ENCODE data around the gene OLA1.

Gene OLA1

GRCh38 chr2:174202188-174202587 is 46.1 kb downstream of the OLA1 start:
- H3K79me2 ChIP-seq (ENCODE audit: insufficient read depth, low read depth): 0 out of 2 replicates have a peak, but pooled peaks cover under 1% of the 10 kb centered on the region
- TF ChIP-seq CTCF (conservative IDR thresholded peaks at IDR 0.05; ENCODE audit: low read depth, low read length): no peak
- H2AFZ ChIP-seq (ENCODE audit: low read depth): no peak overlapping the region
- H4K20me1 ChIP-seq (ENCODE audit: insufficient read depth): no peaks in the 10 kb centered on the region
- no peak overlapping the region for H3K9ac ChIP-seq
- no peaks in the 10 kb centered on the region for H3K36me3 ChIP-seq (ENCODE audit: insufficient read depth)
- no peaks in the 10 kb centered on the region for H3K4me1 ChIP-seq (ENCODE audit: low read depth, poor library complexity, severe bottlenecking)
- H3K4me3 ChIP-seq (IDR thresholded peaks at IDR 0.05; ENCODE audit: insufficient read depth, low read depth, low read length): no peak overlapping the region
- no peak overlapping the region for H3K4me2 ChIP-seq
- H3K27ac ChIP-seq: no peak overlapping the region
- H3K27me3 ChIP-seq (ENCODE audit: insufficient read depth, low read depth): no peaks in the 10 kb centered on the region

- no peaks in the 10 kb centered on the region for H3K27me3 ChIP-seq (ENCODE audit: insufficient read depth, low read depth)
- H3K27ac ChIP-seq: no peak overlapping the region
- no peak overlapping the region for H3K9ac ChIP-seq
- no peak for TF ChIP-seq CTCF (conservative IDR thresholded peaks at IDR 0.05; ENCODE audit: low read depth, low read length)
- H3K4me2 ChIP-seq: no peak overlapping the region
- no peak overlapping the region for H3K4me3 ChIP-seq (IDR thresholded peaks at IDR 0.05; ENCODE audit: insufficient read depth, low read depth, low read length)
- no peaks in the 10 kb centered on the region for H3K79me2 ChIP-seq (ENCODE audit: insufficient read depth, low read depth)
- H3K4me1 ChIP-seq (ENCODE audit: low read depth, poor library complexity, severe bottlenecking): no peaks in the 10 kb centered on the region
- no peaks in the 10 kb centered on the region for H3K36me3 ChIP-seq (ENCODE audit: insufficient read depth)
- no peak overlapping the region for H2AFZ ChIP-seq (ENCODE audit: low read depth)
- H4K20me1 ChIP-seq (ENCODE audit: insufficient read depth): no peaks in the 10 kb centered on the region
Measured at GRCh38 chr2:174198846-174199564, 49.3 kb downstream of the OLA1 start.

GRCh38 chr2:174195253-174195652 is 53.1 kb downstream of the OLA1 start:
- Histone ChIP-seq H3K36me3 (ENCODE audit: insufficient read depth) (no peaks in the 10 kb centered on the region), H3K4me1 (ENCODE audit: low read depth, poor library complexity, severe bottlenecking) (no peaks in the 10 kb centered on the region), H3K9ac (no peak overlapping the region), H3K79me2 (ENCODE audit: insufficient read depth, low read depth) (no peaks in the 10 kb centered on the region; the same call in 1 of the 2 replicates), H3K27me3 (ENCODE audit: insufficient read depth, low read depth) (no peaks in the 10 kb centered on the region), H3K4me2 (no peak overlapping the region), H4K20me1 (ENCODE audit: insufficient read depth) (no peaks in the 10 kb centered on the region), H2AFZ (ENCODE audit: low read depth) (no peak overlapping the region), H3K27ac (no peak overlapping the region), H3K4me3 (IDR thresholded peaks at IDR 0.05; ENCODE audit: insufficient read depth, low read depth, low read length) (no peak overlapping the region)
- no peak for TF ChIP-seq CTCF (conservative IDR thresholded peaks at IDR 0.05; ENCODE audit: low read depth, low read length)

DNA sequence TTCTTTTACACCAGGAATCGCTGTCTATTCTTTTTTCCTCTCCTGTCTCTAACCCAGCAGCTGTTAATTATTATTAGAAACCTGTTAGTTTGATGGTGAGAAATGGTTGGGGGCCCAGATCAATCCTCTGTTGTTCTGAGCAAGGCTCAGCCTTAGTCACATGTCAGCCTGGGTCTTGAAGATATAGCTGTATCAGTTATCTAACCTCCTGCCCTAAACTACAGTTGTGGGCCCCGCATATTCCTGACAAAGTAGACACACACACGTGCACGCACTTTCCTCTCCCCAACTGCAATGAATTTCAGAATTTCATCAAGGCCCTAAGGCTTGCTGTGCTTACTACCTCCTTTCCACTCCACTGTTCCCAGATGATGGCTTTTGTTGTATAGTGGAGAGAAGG is 54.6 kb downstream of the OLA1 start:
- Histone ChIP-seq H3K9ac (no peak overlapping the region), H3K79me2 (ENCODE audit: insufficient read depth, low read depth) (peaks cover 7% of the 10 kb centered on the region; the same call in 1 of the 2 replicates), H3K36me3 (ENCODE audit: insufficient read depth) (no peaks in the 10 kb centered on the region), H2AFZ (ENCODE audit: low read depth) (no peak overlapping the region), H3K27ac (no peak overlapping the region), H4K20me1 (ENCODE audit: insufficient read depth) (no peaks in the 10 kb centered on the region), H3K27me3 (ENCODE audit: insufficient read depth, low read depth) (no peaks in the 10 kb centered on the region), H3K4me2 (no peak overlapping the region), H3K4me3 (IDR thresholded peaks at IDR 0.05; ENCODE audit: insufficient read depth, low read depth, low read length) (no peak overlapping the region), H3K4me1 (ENCODE audit: low read depth, poor library complexity, severe bottlenecking) (no peaks in the 10 kb centered on the region)
- no peak for TF ChIP-seq CTCF (conservative IDR thresholded peaks at IDR 0.05; ENCODE audit: low read depth, low read length)

Data from KMS-11 (cell line).